Erythroblast (primary cell): ENCODE measurements around the gene RIPOR2.
A peak's percentile ranks its signal among the peaks of the same experiment; 100 is the strongest.

Experiments
- DNase-seq, 2 experiments: peaks; one replicate each; lab custom pipeline; 2025; lab: John Stamatoyannopoulos, UW
- GATA1 ChIP-seq: IDR thresholded peaks from 2 replicates; pipeline ENCODE4 v1.6.1; 2011; ENCODE audit warnings: low read depth, mild to moderate bottlenecking, control low read depth, low read length, moderate library complexity
- POLR2A ChIP-seq: IDR thresholded peaks from 2 replicates; pipeline ENCODE4 v1.6.1; 2011; ENCODE audit warnings: mild to moderate bottlenecking, low read length

Gene RIPOR2

DNA sequence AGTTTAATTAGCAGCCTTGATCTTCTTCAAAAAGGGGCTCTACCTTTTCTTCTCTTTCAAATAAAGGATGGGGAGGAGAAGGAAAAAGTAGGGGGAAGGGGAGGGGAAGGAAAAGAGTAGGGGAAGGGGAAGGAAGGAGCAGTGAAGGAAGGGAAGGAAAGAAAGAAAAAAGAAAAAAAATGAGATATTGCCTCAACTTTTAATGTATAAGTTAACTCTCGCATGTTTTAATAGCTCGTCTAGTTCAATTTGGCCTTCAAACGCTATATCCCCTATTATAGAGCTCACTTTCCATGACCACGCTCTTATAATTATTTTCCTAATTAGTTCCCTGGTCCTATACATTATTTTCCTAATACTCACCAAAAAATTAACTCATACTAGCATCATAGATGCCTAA, 11.9 kb upstream of the RIPOR2 start:
- TF ChIP-seq POLR2A (no peak), GATA1 (no peak)
- no peak for DNase-seq

- DNase-seq: no peak
- TF ChIP-seq POLR2A (no peak), GATA1 (no peak)
Measured at GRCh38 chr6:24945054-24945453, 9.3 kb upstream of the RIPOR2 start.

GRCh38 chr6:24943774-24944173, 8.0 kb upstream of the RIPOR2 start:
- no peak for DNase-seq
- TF ChIP-seq POLR2A (no peak), GATA1 (no peak)

GRCh38 chr6:24940311-24940917, 4.7 kb upstream of the RIPOR2 start:
- no peak for DNase-seq
- TF ChIP-seq GATA1 (no peak), POLR2A (no peak)

GRCh38 chr6:24936641-24937317, 1.0 kb upstream of the RIPOR2 start:
- no peak for DNase-seq
- no peak for TF ChIP-seq POLR2A
- TF ChIP-seq GATA1: no peak

GRCh38 chr6:24933868-24934401, 1.8 kb downstream of the RIPOR2 start:
- TF ChIP-seq GATA1 (no peak), POLR2A (no peak)
- peak; percentile 28 to 49 for DNase-seq

DNA sequence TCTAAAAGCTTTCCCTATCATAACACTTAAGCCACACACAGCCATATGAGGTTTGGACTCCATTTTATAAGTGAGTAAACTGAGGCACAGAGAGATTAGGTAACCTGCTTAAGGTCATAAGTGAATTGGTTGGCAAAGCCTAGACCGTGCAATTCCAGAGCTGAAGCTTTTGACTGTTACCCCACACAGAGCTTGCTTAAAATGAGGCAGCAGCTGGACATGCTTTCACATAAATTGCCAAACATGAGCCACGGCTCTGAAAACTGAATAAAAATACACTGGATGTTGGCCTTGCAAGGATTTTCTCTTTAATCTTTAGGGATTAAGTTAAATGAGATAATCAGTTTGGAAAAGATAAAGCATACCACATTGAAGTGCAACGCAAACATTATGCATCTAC, 2.5 kb downstream of the RIPOR2 start:
- no peak for DNase-seq
- TF ChIP-seq POLR2A: no peak
- TF ChIP-seq GATA1: no peak

DNA sequence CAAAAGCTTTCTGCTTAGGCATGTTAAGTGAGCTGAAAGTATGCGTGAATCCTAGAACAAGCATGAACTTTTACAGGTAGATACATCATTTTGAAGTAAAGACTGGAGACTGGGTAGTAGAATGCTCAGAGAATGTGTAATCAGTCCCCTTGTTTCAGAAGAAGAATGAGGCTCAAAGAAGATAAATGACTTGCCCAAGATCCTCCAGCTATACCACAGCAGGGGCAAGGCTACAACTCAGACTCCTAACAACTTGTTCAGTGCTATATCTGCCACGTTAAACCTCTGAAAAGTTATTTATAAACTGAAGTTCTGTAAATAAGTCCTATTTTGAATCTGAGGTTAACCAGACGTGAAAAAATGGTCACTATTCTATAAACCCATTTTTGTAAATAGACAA, 2.9 kb downstream of the RIPOR2 start:
- no peak for DNase-seq

GRCh38 chr6:24931718-24932691, 3.8 kb downstream of the RIPOR2 start:
- DNase-seq: no peak
- TF ChIP-seq GATA1 (no peak), POLR2A (no peak)

More for the DNA sequence above, 2.9 kb downstream of the RIPOR2 start:
- TF ChIP-seq POLR2A (no peak), GATA1 (no peak)

- no peak for TF ChIP-seq GATA1
- no peak for TF ChIP-seq POLR2A
Measured at GRCh38 chr6:24931296-24931695, 4.5 kb downstream of the RIPOR2 start.

DNA sequence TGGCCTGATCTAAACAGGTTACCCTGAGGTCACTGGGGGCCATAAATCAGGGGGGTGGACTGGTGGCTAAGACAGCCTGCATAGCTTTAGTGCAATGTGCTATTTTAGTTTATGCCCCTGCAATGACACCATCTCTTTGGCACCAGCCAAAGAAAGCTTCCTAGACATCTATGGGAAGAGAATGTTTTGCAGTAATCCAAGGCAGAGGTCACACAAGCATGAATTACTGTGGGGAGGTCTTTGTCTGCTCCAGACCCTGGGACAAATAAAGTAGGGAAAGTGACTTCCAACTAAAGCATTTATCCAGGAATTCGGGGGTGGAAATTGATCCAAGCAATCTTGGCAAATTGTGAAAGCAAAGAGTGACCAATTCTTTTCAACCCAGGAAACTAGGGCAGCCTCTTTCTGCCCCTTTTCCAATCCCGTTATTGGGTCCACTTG, 5.3 kb downstream of the RIPOR2 start:
- no peak for DNase-seq
- no peak for TF ChIP-seq POLR2A
- no peak for TF ChIP-seq GATA1

More at GRCh38 chr6:24931296-24931695, 4.5 kb downstream of the RIPOR2 start:
- no peak for DNase-seq

- TF ChIP-seq GATA1: no peak
- no peak for TF ChIP-seq POLR2A
- DNase-seq: no peak
Measured at GRCh38 chr6:24929242-24929641, 6.5 kb downstream of the RIPOR2 start.

GRCh38 chr6:24927985-24928745, 7.6 kb downstream of the RIPOR2 start:
- DNase-seq: no peak
- TF ChIP-seq POLR2A (no peak), GATA1 (no peak)
